Spinal cord (tissue), 10 donors: ENCODE results near the gene EFNA5. TPM values are rescaled to one million over a fixed set of nuclear protein-coding genes. Genes with fewer than 3 reads are reported as not detected.
A peak's percentile ranks its signal among the peaks of the same experiment; 100 is the strongest.

Experiments used
- DNase-seq, 6 donors: peaks; one replicate each; pipeline versions ENCODE4 v3.0.0 to v3.0.0-alpha.2; 2013 to 2015; ENCODE audit warnings: low spot score in 6 of 6, low read depth in 4 of 6
- H3K27ac ChIP-seq: one replicate; pipeline ENCODE4 v1.5.1; 2013; ENCODE audit warnings: low read depth, low read length, control low read depth
- H3K27me3 ChIP-seq: one replicate; pipeline ENCODE4 v1.6.1; 2013; ENCODE audit warnings: low read length; ENCODE audit not compliant: control insufficient read depth, insufficient read depth
- H3K36me3 ChIP-seq: one replicate; pipeline ENCODE4 v1.6.1; 2013; ENCODE audit warnings: low read length; ENCODE audit not compliant: control insufficient read depth, insufficient read depth
- H3K4me1 ChIP-seq: one replicate; pipeline ENCODE4 v1.6.1; 2013; ENCODE audit warnings: low read length; ENCODE audit not compliant: control insufficient read depth, insufficient read depth
- H3K4me3 ChIP-seq: one replicate; pipeline ENCODE4 v1.5.1; 2013; ENCODE audit warnings: low read depth, low read length, control low read depth
- H3K9me3 ChIP-seq: one replicate; pipeline ENCODE4 v1.6.1; 2013; ENCODE audit warnings: low read length; ENCODE audit not compliant: control insufficient read depth, insufficient read depth
- WGBS: methylation state at CpG from one replicate; pipeline ENCODE4 v1.1.5; 2013; ENCODE audit warnings: missing lambda C conversion rate; ENCODE audit not compliant: insufficient coverage; 5-methylcytosine and 5-hydroxymethylcytosine counted together
- polyA plus RNA-seq, 2 donors: library from polyadenylated mRNA; unstranded; fragments of 120-200 nt; gene quantifications; one replicate each; pipeline ENCODE4 v1.2.1, GENCODE V29; 2013; ENCODE audit not compliant: insufficient read length in 2 of 2
- total RNA-seq, 2 donors: library from RNA; depleted of rRNA in 1 of 2; stranded (reverse); fragments of 120-200 nt in 1 of 2; fragments of >200 nt in 1 of 2; gene quantifications; one replicate each; pipeline versions ENCODE4 v1.2.3 to v1.2.4, GENCODE V29; 2013 to 2014
- donor health status: healthy.

Gene EFNA5
- total and polyA plus RNA-seq, 4 donors: 11.7 to 17.7 (median 17.1) TPM

DNA sequence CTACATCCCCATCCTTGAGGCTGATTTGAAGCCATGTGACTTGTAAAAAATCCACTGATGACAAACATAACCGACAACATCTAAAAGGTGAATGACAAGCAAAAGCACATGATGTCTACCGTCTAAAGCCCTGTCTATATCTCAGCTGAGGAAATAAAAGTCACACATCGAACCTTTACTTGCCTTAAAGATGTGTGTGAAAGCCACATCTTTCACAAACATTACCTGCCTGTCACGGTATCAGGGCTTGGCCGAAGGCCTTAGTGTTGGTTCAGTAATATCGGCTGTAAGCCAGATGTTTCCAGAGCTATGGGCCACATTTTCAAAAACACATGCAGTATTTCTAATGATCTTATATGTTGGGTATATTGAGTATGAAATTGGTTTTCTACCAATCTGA lies 125.8 kb downstream of the EFNA5 start:
- no peak overlapping the region for H3K27ac ChIP-seq
- H3K36me3 ChIP-seq: no peaks in the 10 kb centered on the region
- no peaks in the 10 kb centered on the region for H3K27me3 ChIP-seq
- 100% methylated on average over 2 of the region's 6 CpGs for WGBS
- no peaks in the 10 kb centered on the region for H3K4me1 ChIP-seq
- no peak for DNase-seq
- H3K4me3 ChIP-seq: no peak overlapping the region
- H3K9me3 ChIP-seq: no peaks in the 10 kb centered on the region

GRCh38 chr5:107544476-107544875 lies 126.3 kb downstream of the EFNA5 start:
- H3K4me1 ChIP-seq: peaks cover 1% of the 10 kb centered on the region
- no peaks in the 10 kb centered on the region for H3K27me3 ChIP-seq
- no peaks in the 10 kb centered on the region for H3K36me3 ChIP-seq
- no CpG with 5 or more reads among the region's 3 CpGs for WGBS
- no peak overlapping the region for H3K27ac ChIP-seq
- H3K9me3 ChIP-seq: no peaks in the 10 kb centered on the region
- no peak overlapping the region for H3K4me3 ChIP-seq
- no peak for DNase-seq

- Histone ChIP-seq H3K36me3 (no peaks in the 10 kb centered on the region), H3K4me1 (peaks cover 3% of the 10 kb centered on the region), H3K9me3 (no peaks in the 10 kb centered on the region), H3K4me3 (no peak overlapping the region), H3K27me3 (no peaks in the 10 kb centered on the region), H3K27ac (no peak overlapping the region)
- DNase-seq: no peak
- 100% methylated on average over 1 of the region's 6 CpGs for WGBS
Observed at GRCh38 chr5:107543868-107544267, 126.9 kb downstream of the EFNA5 start.

DNA sequence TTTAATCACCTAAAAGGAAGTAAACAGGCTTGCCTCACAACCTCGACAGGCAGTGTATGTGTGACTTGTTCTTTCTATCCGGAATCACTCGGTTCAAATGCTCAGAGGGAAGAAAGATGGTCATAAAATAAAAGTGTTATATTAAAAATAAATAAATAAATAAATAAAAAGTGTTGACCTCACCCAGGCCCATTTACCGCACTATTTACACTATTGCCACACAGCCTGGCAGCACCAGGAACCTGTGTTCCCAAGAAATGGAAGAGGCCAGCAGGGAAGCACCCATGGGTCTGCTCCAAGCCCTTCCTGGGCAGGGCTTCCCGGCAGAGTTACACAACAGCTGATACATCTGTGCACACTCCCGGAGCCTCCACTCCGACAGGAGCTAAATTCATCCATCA lies 127.9 kb downstream of the EFNA5 start:
- no peak for DNase-seq
- no peaks in the 10 kb centered on the region for H3K27me3 ChIP-seq
- 61% methylated on average over 2 of the region's 7 CpGs for WGBS
- H3K36me3 ChIP-seq: no peaks in the 10 kb centered on the region
- no peak overlapping the region for H3K27ac ChIP-seq
- no peaks in the 10 kb centered on the region for H3K9me3 ChIP-seq
- H3K4me3 ChIP-seq: no peak overlapping the region
- H3K4me1 ChIP-seq: peaks cover 3% of the 10 kb centered on the region

DNA sequence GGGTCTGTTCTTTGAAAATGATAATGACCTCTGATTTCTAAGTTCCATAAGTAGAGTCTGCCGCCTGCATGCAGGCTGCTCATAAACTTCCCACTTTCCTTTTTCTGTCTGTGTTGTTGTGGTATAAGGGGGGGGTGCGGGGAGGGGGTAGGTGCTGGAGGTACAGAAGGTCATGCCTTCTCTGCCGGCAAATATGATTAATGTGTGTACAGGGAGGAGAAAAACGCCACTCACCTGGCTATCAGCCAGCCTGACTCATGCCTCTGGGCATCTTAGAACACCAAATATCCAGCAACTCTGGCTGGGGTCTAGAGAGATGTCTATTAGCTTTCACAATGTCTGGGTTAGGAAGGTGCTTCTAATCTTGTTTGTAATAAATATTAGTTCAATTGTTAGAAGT lies 128.3 kb downstream of the EFNA5 start:
- DNase-seq: no peak
- H3K27ac ChIP-seq: no peak overlapping the region
- no peak overlapping the region for H3K4me3 ChIP-seq
- WGBS: no CpG with 5 or more reads among the region's 4 CpGs
- H3K4me1 ChIP-seq: peaks cover 3% of the 10 kb centered on the region
- no peaks in the 10 kb centered on the region for H3K9me3 ChIP-seq
- H3K36me3 ChIP-seq: no peaks in the 10 kb centered on the region
- no peaks in the 10 kb centered on the region for H3K27me3 ChIP-seq

DNA sequence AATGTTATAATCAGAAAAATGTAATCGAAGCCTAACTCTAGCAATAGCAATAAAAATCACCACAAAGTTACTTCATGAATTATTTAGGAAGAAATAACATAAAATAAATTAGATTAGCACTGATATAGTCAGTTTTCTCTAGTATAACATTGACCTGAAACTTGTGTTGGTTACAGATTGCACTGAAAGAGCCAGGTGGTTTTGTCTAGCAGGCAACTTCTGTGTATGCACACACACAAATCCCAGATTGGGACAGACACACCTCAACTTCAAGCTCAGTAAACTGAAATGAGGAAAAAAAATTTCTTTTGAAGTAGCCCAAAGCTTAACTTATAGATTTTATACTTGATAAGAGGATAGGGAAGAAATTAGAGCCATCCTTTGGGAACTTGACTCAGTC lies 129.3 kb downstream of the EFNA5 start:
- Histone ChIP-seq H3K27me3 (no peaks in the 10 kb centered on the region), H3K36me3 (no peaks in the 10 kb centered on the region), H3K9me3 (no peaks in the 10 kb centered on the region), H3K4me1 (peaks cover 3% of the 10 kb centered on the region), H3K4me3 (no peak overlapping the region), H3K27ac (no peak overlapping the region)
- no CpG with 5 or more reads among the region's 1 CpG for WGBS
- no peak for DNase-seq

DNA sequence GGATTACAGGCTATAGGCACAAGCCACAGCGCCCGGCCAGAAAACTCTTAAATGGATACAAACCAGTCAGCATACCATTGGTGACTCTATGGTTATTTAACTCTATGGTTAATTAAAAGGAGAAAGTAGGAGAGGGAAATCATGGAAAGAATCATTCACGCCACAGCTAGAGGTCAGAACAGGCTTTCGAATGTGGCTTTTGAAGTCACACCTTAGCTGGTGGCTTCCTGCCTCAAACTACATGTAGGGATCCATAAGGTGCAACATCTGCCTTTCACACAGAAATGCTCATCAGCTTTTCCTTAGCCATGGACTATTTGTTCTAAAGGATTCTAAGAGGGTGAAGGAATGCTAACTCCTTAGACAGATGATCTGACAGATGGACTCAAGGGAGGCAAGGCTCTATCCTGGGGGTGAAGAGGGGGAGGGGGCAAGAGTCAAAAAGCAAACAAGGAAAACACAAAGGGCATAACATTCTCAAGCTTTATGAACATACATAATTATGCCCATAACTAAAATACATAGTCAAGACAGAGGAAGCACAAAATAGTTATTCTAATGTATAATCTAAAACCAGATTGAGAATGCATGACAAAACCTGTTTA lies 130.9 kb downstream of the EFNA5 start:
- Histone ChIP-seq H3K4me1 (peaks cover 3% of the 10 kb centered on the region), H3K36me3 (no peaks in the 10 kb centered on the region), H3K9me3 (no peaks in the 10 kb centered on the region), H3K27ac (no peak overlapping the region), H3K27me3 (no peaks in the 10 kb centered on the region), H3K4me3 (no peak overlapping the region)
- DNase-seq: no peak
- WGBS: 84% methylated on average over 2 of the region's 4 CpGs

GRCh38 chr5:107538805-107539445 lies 131.8 kb downstream of the EFNA5 start:
- Histone ChIP-seq H3K36me3 (no peaks in the 10 kb centered on the region), H3K4me1 (peaks cover 3% of the 10 kb centered on the region), H3K9me3 (no peaks in the 10 kb centered on the region), H3K27ac (peak overlapping the region; percentile 47), H3K27me3 (no peaks in the 10 kb centered on the region), H3K4me3 (no peak overlapping the region)
- DNase-seq: peak in 2 of 6 donors; percentile 57 to 72
- WGBS: 40% methylated on average over 2 of the region's 5 CpGs

DNA sequence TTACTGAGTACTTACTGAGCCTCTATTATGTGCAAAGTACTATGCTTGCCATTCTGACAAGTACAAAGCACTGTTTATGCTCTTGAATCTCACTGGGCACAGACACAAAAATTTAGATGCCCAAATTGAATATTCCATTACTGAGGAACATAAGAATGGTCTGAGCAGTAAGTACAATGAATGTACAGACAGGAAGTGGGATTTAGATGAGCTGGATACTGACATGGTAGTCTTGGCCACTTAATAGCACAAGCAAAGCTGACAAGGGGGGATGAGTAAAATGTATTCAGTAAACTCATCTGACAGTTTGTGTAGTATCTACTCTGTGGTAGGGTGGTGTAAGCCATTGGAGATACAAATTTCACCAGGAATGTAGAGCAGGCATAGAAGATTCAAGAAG lies 132.4 kb downstream of the EFNA5 start:
- Histone ChIP-seq H3K27ac (peak overlapping the region; percentile 47), H3K36me3 (no peaks in the 10 kb centered on the region), H3K4me1 (peaks cover 3% of the 10 kb centered on the region), H3K4me3 (no peak overlapping the region), H3K9me3 (no peaks in the 10 kb centered on the region), H3K27me3 (no peaks in the 10 kb centered on the region)
- DNase-seq: no peak

- WGBS: no CpG with 5 or more reads among the region's 1 CpG
- Histone ChIP-seq H3K27me3 (no peaks in the 10 kb centered on the region), H3K36me3 (no peaks in the 10 kb centered on the region), H3K4me3 (no peak overlapping the region), H3K9me3 (no peaks in the 10 kb centered on the region), H3K4me1 (peaks cover 3% of the 10 kb centered on the region), H3K27ac (no peak overlapping the region)
- no peak for DNase-seq
Observed at GRCh38 chr5:107535849-107536248, 134.9 kb downstream of the EFNA5 start.
